Vagina (tissue), 2 donors: ENCODE data around the gene ZNF616. TPM values are rescaled to one million over a fixed set of nuclear protein-coding genes. Genes with fewer than 3 reads are reported as not detected.

Source experiments
- DNase-seq, 2 donors: peaks; one replicate each; pipeline ENCODE4 v3.0.0-alpha.2; 2017; ENCODE audit errors: extremely low spot score in 2 of 2
- H3K27ac ChIP-seq: fragments of 200-600 bp; sonication (generic); one replicate; pipeline ENCODE4 v1.5.1; 2019
- H3K27me3 ChIP-seq: fragments of 200-600 bp; sonication (generic); one replicate; pipeline ENCODE4 v1.5.1; 2019
- H3K36me3 ChIP-seq, 2 donors: fragments of 200-600 bp; sonication (generic); one replicate each; pipeline ENCODE4 v1.5.1; 2017 to 2019
- H3K4me1 ChIP-seq: fragments of 200-600 bp; sonication (generic); one replicate; pipeline ENCODE4 v1.5.1; 2019
- H3K4me3 ChIP-seq, 2 donors: fragments of 200-600 bp; sonication (generic); 1 replicate in 1 of 2; 2 replicates in 1 of 2; pipeline ENCODE4 v1.5.1; 2016 to 2019
- H3K9me3 ChIP-seq: fragments of 200-600 bp; sonication (generic); one replicate; pipeline ENCODE4 v1.5.1; 2019
- POLR2A ChIP-seq, 2 donors: fragments of 450-650 bp; IDR thresholded peaks; one replicate each; pipeline ENCODE4 v1.6.1; 2017; ENCODE audit warnings: antibody characterized with exemption in 2 of 2, mild to moderate bottlenecking in 2 of 2, moderate library complexity in 2 of 2
- POLR2AphosphoS5 ChIP-seq, 2 donors: sonication (generic); formaldehyde crosslinking; IDR thresholded peaks; one replicate each; pipeline ENCODE4 v1.9.0; 2017; ENCODE audit warnings: antibody characterized with exemption in 2 of 2, mild to moderate bottlenecking in 2 of 2, low read depth in 1 of 2; ENCODE audit not compliant: insufficient read depth in 1 of 2
- intact Hi-C: fragments of 100-400 bp; cut with DNase I; formaldehyde crosslinking; loops from one replicate; pipeline ENCODE4 v1.15.1; 2023
- total RNA-seq: library from RNA; depleted of rRNA; stranded (reverse); fragments of >200 nt; gene quantifications from one replicate; pipeline ENCODE4 v1.2.3, GENCODE V29; 2016
- TF ChIP-seq, protein P1 (sequence below), 3 experiments: fragments of 450-650 bp in 2 of 3; fragments of 200-600 bp in 1 of 3; sonication (generic) in 1 of 3; IDR thresholded peaks; one replicate each; pipeline ENCODE4 v1.5.1; 2017 to 2019; ENCODE audit warnings: antibody characterized with exemption in 3 of 3, mild to moderate bottlenecking in 2 of 3, moderate library complexity in 2 of 3

ZNF616 gene
- total RNA-seq, 1 donor from 2014 or later = 2.7 TPM

DNA sequence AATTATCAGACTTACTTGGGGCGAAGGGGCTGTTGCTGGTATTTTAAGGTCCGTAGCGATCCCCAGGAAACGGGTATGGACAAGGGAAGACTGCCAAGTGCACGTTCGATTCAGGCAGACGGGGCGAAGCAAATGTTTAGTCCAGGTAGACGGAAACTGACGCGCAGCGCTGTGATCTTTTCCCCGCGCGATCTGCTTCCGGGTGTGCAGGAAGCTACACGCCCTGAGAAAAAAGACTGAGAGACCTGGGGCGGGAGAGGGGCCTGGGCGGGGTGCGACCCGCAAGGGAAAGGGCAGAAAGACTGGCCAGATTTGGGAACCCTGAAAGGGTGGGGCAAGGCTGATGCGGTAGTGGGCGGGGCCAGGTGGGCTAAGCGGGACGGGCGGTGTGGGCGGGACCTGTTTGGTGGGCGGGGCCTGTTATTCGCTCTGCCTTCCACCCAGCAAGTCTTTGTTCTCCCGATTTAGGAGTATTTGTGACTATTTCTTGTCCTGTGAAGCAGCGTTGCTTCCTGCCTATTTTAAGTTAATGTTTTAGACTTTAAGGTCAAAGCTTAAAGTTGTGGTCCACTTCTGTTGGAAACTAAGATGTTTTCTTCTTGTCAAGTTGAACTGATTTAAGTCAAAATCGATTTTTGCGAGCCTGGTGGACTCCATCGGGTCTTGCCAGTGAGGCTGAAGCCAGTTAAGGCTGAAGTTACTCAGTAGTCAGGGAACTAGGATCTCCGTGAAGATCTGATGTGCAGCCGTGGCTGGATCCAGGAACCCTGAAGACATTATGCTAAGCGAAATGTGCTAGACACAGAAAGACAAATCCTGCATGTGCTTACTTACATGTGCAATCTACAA is 31.8 kb upstream of the ZNF616 start, which contains the start of gene ZNF836:
Gene ZNF836, minus strand, starts transcription at position 301 of the 849 bp plus-strand sequence. CDS start 3,549 bp downstream, outside the sequence.
- intact Hi-C loops = no loop called here
- Histone ChIP-seq H3K4me3 (peak within 1 kb of the TSS; percentile 63 to 87), H3K4me1 (peaks cover 19% of the 10 kb centered on the region), H3K9me3 (no peaks in the 10 kb centered on the region), H3K27ac (peak within 1 kb of the TSS; percentile 94), H3K36me3 (peaks cover 0 to 25% of the 10 kb centered on the region in 2 donors), H3K27me3 (no peaks in the 10 kb centered on the region)
- peak in 1 of 2 donors; percentile 91 for DNase-seq
- TF ChIP-seq POLR2AphosphoS5 (IDR thresholded peaks at IDR 0.05; ENCODE audit: insufficient read depth in 1 of 2, low read depth in 1 of 2) = peak in 1 of 2 donors; percentile 83
- TF ChIP-seq POLR2A (IDR thresholded peaks at IDR 0.05) = no peak

DNA sequence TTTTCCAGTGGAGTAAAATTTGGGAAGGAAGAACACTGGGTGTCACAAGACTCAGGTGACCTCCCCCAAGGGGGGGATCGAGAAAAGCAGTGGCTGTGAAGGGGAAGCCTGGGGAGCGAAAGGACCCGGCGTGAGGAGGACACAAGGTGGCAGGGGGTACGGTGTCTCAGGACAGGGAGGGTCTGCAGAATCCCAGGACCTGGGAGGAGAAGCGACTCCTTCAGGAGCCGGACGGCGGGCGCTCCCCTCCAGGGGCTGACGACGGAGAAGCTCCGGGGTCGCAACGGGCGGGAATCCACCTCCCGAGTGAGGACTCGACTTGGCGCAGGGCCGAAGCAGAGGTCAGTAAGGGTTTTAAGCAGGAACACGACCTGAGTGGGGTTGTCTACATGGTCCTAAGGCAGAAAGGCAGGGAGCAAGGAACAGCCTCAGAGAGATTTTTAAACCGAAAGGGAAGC is 31.2 kb upstream of the ZNF616 start:
- no peaks in the 10 kb centered on the region for H3K9me3 ChIP-seq
- no peak for TF ChIP-seq POLR2AphosphoS5 (IDR thresholded peaks at IDR 0.05; ENCODE audit: insufficient read depth in 1 of 2, low read depth in 1 of 2)
- TF ChIP-seq, protein P1, sequence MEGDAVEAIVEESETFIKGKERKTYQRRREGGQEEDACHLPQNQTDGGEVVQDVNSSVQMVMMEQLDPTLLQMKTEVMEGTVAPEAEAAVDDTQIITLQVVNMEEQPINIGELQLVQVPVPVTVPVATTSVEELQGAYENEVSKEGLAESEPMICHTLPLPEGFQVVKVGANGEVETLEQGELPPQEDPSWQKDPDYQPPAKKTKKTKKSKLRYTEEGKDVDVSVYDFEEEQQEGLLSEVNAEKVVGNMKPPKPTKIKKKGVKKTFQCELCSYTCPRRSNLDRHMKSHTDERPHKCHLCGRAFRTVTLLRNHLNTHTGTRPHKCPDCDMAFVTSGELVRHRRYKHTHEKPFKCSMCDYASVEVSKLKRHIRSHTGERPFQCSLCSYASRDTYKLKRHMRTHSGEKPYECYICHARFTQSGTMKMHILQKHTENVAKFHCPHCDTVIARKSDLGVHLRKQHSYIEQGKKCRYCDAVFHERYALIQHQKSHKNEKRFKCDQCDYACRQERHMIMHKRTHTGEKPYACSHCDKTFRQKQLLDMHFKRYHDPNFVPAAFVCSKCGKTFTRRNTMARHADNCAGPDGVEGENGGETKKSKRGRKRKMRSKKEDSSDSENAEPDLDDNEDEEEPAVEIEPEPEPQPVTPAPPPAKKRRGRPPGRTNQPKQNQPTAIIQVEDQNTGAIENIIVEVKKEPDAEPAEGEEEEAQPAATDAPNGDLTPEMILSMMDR (IDR thresholded peaks at IDR 0.05) = no peak
- TF ChIP-seq POLR2A (IDR thresholded peaks at IDR 0.05) = no peak
- H3K27me3 ChIP-seq = no peaks in the 10 kb centered on the region
- H3K4me3 ChIP-seq = peak overlapping the region; percentile 63 to 87
- intact Hi-C loops = no loop called here
- H3K27ac ChIP-seq = peak overlapping the region; percentile 94
- peak in 1 of 2 donors; percentile 88 for DNase-seq
- peaks cover 0 to 32% of the 10 kb centered on the region in 2 donors for H3K36me3 ChIP-seq
- H3K4me1 ChIP-seq = peaks cover 15% of the 10 kb centered on the region

DNA sequence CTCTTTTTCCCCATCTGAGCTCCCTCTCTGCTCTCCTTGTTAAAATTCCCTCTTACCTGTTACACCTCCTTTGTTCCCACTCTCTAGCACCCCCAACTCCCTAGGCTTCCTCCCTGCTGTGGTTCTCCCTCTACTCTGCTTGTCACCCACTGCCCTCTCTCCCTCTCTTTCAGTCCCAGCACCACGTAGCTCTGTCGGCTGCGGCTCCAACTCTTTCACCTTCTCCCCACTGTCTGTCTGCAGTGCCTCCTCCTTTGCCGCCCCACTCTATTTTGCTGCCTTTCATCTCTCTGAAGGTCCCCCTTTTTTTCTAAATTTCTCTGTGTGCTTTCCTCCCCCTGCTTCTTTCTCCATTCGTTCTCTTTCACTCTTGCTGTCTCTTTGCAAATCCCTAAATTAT is 30.6 kb upstream of the ZNF616 start:
- H3K36me3 ChIP-seq = peaks cover 0 to 37% of the 10 kb centered on the region in 2 donors
- H3K27ac ChIP-seq = peak overlapping the region; percentile 94
- H3K4me1 ChIP-seq = peaks cover 15% of the 10 kb centered on the region
- H3K4me3 ChIP-seq = peak overlapping the region; percentile 63 to 87
- no peak for DNase-seq
- no peaks in the 10 kb centered on the region for H3K27me3 ChIP-seq
- intact Hi-C loops = no loop called here
- TF ChIP-seq POLR2A (IDR thresholded peaks at IDR 0.05) (no peak), POLR2AphosphoS5 (IDR thresholded peaks at IDR 0.05; ENCODE audit: insufficient read depth in 1 of 2, low read depth in 1 of 2) (no peak)
- TF ChIP-seq, protein P1 (IDR thresholded peaks at IDR 0.05) = no peak
- H3K9me3 ChIP-seq = no peaks in the 10 kb centered on the region

DNA sequence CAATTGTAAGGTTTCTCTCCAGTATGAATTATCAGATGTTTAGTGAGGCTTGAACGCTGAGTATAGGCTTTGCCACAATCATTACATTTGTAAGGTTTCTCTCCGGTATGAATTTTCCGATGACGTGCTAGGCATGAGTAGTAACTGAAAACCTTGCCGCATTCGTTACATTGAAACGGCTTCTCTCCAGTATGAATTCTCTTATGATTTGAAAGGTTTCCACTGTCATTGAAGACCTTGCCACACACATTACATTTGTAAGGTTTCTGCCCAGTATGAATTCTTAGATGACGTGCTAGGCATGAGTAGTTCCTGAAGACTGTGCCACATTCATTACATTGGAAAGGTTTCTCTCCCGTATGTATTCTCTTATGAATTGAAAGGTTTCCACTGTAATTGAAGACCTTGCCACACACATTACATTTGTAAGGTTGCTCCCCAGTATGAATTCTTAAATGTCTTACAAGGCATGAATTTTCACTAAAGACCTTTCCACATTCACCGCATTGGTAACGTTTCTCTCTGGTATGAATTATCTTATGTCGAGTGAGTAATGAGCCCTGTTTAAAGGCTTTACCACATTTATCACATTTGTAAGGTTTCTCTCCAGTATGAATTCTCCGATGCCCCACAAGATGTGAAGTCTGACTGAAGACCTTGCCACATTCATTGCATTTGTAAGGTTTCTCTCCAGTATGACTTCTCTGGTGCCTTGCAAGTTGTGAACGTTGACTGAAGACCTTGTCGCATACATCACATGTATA is 16.0 kb upstream of the ZNF616 start:
- no peak overlapping the region for H3K4me3 ChIP-seq
- H3K27me3 ChIP-seq = no peaks in the 10 kb centered on the region
- TF ChIP-seq, protein P1 (IDR thresholded peaks at IDR 0.05) = no peak
- no peak for TF ChIP-seq POLR2A (IDR thresholded peaks at IDR 0.05)
- no peak for TF ChIP-seq POLR2AphosphoS5 (IDR thresholded peaks at IDR 0.05; ENCODE audit: insufficient read depth in 1 of 2, low read depth in 1 of 2)
- intact Hi-C loops = no loop called here
- DNase-seq = no peak
- no peak overlapping the region for H3K27ac ChIP-seq
- peaks cover 0 to 58% of the 10 kb centered on the region in 2 donors for H3K36me3 ChIP-seq
- H3K4me1 ChIP-seq = no peaks in the 10 kb centered on the region
- peaks cover 38% of the 10 kb centered on the region for H3K9me3 ChIP-seq

DNA sequence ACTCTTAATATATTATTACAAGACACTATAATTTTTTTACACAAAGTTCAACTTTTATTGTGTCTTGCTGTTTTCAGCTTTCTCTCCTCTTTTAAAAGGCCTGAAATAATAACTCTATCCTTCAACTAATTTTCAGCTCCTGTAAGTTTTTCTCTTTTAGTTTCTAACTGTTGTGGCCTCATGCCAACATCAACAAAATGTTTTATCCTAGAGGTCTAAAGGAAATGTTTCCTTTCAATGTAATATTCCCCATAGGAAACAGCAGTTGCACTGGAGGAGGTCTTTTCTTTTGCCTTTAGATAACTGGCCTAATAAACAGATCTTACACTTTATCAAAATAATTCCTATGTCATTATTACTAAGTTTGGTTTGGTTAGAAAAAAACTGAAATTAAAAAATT is 8.5 kb upstream of the ZNF616 start:
- TF ChIP-seq, protein P1 (IDR thresholded peaks at IDR 0.05) = no peak
- TF ChIP-seq POLR2AphosphoS5 (IDR thresholded peaks at IDR 0.05; ENCODE audit: insufficient read depth in 1 of 2, low read depth in 1 of 2) (no peak), POLR2A (IDR thresholded peaks at IDR 0.05) (no peak)

More for the DNA sequence above, 8.5 kb upstream of the ZNF616 start:
- intact Hi-C loops = no loop called here
- Histone ChIP-seq H3K4me3 (no peak overlapping the region), H3K27me3 (no peaks in the 10 kb centered on the region), H3K27ac (no peak overlapping the region), H3K36me3 (no peaks in the 10 kb centered on the region), H3K4me1 (no peaks in the 10 kb centered on the region), H3K9me3 (no peaks in the 10 kb centered on the region)
- no peak for DNase-seq
